HG02642 (cell line): ENCODE results near the gene CA6.
A peak's percentile ranks its signal among the peaks of the same experiment; 100 is the strongest.
"Not testable (repeated sequence)": the region's sequence is repeated elsewhere in the genome, so short reads cannot be mapped to it uniquely, and the experiment has no call there.

Source experiments
- ATAC-seq: cut with Tn5 transposase; IDR thresholded peaks from one replicate; pipeline ENCODE4 v1.9.1; 2021; ENCODE audit warnings: mild to moderate bottlenecking; ENCODE audit not compliant: unreplicated experiment, poor library complexity

Gene CA6

DNA sequence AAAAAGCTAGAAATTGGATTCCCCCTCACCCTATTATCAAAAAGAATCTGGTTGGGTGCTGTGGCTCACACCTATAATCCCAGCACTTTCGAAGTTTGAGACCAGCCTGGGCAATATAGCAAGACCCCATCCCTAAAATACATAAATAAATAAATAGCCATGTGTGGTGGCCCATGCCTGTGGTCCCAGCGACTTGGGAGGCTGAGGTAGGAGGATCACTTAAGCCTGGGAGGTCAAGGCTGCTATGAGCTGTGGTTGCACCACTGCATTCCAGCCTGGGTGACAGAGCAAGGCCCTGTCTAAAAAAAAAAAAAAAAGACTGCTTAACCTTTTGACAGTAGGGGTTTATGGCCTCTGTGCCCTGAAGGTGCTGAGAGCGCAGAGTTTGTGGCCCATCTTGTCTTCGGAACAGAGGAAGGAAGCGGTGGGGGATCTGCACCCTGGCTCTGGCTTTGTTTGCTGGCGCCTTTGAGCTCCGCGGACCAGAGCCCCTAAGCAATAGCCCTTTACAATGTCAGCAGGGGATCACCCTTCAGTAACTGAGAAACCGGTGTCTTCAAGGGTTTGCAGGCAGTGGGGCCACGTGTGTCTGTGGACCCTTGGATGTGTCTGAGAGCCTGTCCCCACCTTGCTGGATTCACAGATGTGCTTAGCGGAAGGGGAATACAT is 58.5 kb downstream of the CA6 start:
- no peak for ATAC-seq

- no peak for ATAC-seq
Observed at GRCh38 chr1:9004700-9005394, 59.2 kb downstream of the CA6 start.

DNA sequence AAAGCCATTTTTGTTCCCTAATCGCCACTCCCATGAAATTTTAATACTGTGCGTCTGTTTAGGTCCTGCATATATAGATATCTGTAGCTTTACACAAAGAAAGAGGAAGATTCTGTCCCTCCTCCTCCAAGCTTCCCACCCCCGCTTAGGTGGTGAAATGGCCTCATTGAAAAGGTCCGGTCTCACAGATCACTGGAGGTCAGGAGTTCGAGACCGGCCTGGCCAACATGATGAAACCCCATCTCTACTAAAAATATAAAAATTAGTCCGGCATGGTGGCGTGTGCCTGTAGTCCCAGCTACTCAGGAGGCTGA is 59.7 kb downstream of the CA6 start:
- no peak for ATAC-seq

GRCh38 chr1:9006956-9007615 is 61.4 kb downstream of the CA6 start:
- no peak for ATAC-seq

DNA sequence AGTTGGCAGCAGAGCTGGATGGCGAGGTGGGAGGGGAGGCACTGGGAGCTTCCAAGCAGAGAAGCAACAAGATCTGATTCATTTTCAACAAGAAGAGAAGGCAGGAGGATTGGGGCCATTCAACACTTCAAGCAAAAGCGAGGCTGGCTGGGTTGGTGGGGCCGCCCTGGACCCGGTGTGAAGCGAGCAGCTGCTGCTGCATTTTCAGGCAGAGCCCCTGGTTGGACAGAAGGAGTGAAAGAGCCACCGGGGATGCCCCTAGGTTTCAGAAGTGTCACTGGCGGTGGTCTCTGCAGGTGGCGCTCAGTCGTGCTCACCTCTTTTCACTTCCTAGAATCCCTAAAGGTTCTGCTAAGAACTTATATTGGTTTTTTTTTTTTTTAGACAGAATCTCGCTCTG is 62.6 kb downstream of the CA6 start:
- peak; percentile 43 for ATAC-seq

- ATAC-seq = no peak
Observed at GRCh38 chr1:9009438-9010370, 64.0 kb downstream of the CA6 start.

DNA sequence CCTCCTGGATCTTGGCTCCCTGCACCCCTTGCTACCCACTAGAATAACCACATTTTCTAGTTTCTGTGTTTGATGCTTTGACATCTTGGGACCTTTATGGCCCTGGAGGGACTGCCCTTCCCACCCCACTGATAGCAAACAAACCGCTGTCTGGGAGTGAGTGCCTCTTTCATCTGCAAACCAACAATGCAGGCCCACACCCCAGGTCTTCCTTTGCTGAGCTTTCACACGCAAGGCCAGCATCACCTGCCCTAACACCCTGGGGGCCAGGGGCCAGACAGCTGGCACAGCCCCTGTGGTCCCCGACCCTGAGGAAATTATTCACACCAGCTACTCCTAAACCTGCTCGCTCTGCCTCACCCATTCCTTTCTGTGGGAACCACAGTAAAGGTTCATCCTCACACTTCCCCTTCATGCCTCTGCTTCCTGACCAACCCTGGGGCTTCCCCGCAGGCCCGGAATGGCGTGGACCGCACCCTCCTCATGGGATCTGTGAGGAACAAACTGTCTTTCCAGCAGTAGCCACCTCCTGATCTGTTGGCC is 65.2 kb downstream of the CA6 start:
- no peak for ATAC-seq

DNA sequence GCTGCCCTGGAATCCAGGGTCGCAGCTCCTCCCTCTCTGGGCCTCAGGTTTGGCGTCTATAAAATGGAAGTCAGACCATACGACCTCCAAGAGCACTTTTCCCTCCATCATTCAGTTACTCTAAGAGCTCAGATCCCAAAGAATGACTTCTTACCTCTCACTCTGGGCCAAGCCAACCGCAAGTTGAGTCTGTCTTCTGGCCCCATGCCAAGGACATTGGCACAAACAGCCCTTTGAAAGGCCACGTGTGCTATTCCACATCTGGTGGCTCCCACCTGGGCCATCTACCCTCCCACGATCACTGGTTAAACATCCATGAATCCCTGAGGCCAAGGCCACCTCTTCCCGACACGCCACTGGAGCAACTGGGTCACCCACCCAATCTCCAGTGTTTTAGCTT is 68.2 kb downstream of the CA6 start:
- no peak for ATAC-seq

DNA sequence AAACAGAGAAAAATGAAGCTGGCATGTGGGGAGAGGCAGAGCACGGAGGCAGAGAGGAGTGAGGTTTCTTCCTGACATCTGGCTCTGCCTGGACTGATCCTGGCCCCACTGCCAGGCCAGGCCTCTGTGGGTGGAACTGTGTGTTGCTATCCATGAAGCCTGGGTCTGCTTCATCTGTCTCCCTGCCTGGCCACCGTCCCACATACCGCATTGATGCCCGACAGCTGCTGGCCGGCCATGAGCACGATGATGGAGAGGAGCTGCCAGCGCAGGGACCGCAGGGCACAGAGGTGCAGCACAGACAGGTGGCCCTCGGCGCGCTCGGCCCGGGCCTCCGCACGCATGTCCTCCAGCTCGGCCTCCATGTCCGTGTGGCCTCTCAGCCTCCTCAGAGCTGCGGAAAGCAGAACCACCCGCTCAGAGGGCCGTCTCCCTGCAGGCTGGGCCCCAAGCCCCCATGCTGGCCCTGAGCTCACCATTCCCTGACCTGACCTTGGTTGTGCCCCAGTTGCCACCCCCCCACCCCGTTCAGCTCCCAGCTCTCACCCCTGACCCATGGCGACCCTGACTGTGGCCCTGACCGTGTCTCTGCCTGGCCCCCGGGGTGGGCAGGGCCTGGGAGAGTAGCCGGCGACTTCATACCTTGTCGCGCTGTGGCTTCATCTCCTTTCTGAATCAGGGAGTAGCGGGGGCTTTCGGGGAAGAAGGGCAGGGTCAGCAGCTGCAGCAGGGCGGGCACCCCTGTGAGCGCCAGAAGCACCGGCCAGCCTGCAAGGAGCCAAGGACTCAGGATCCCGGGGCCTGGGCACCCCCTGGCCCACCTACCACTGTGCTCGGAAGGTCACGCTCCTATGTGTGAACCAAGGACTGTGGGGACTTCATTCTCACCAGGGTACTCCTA is 69.1 kb downstream of the CA6 start:
- no peak for ATAC-seq

- no peak for ATAC-seq
Observed at GRCh38 chr1:9016455-9016854, 70.8 kb downstream of the CA6 start.

DNA sequence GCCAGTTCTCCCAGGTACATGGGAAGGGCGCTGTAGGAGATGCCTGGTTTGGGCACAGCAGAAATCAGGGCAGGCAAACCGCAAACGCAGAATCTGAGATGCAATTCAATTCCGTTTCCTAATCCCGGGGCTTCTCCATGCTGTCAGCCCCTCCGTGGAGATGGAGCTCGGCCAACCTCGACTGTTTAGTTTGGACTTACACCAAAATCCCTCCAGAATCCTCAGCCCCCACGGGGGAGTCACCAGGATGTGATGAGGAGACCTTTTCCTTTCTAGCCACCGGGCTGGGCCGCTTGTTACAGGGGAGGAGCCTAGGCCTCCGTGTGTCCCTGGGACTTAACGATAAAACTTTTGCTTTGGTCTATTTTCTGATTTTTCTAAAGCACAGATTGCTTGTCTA is 72.7 kb downstream of the CA6 start:
- no peak for ATAC-seq

- ATAC-seq = no peak
Observed at GRCh38 chr1:9019896-9020295, 74.2 kb downstream of the CA6 start.

- ATAC-seq = no peak
Observed at GRCh38 chr1:9020305-9020704, 74.6 kb downstream of the CA6 start.

- not testable (repeated sequence) for ATAC-seq
Observed at GRCh38 chr1:9022026-9022738, 76.5 kb downstream of the CA6 start.

DNA sequence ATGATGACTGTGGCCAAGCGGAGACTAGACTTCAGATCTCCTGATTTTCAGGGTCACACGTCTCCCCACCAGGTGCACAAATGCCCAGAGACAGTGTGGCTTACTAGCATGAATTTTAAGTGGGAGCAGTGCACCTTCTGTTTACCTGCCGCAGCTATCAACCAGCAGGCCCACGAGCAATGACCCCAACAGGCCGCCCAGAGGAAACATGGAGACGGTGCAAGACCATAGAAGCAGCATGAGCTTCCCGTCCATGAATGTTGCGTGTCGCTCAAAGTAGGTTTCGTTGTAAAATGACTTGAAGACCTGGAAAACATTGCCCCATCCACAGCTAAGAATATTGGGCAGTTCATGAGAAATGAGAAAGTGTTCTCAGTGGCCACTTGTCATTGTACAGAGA is 77.1 kb downstream of the CA6 start:
- ATAC-seq = no peak
